PC-3 (cell line): ENCODE measurements around the gene ITGA1. TPM values are rescaled to one million over a fixed set of nuclear protein-coding genes. Genes with fewer than 3 reads are reported as not detected.

Experiments
- ATAC-seq: fragments of 200-7000 bp; cut with Tn5 transposase; 2 replicates; pipeline ENCODE4 v1.9.1; 2020; ENCODE audit warnings: mild to moderate bottlenecking, moderate library complexity
- BruUV-seq: library from RNA; stranded (reverse); fragments of 400-500 nt; replicated peaks from 2 replicates; lab custom pipeline; 2021; lab: Mats Ljungman, UMichigan
- CTCF ChIA-PET: fragments of 300-600 bp; sonication (Branson Sonifier 250); formaldehyde crosslinking; loops from one replicate; lab custom pipeline; 2022; ENCODE audit warnings: antibody characterized with exemption; lab: Charles Lee
- POLR2A ChIA-PET: fragments of 300-600 bp; sonication (Branson Sonifier 250); formaldehyde crosslinking; loops from one replicate; lab custom pipeline; 2022; ENCODE audit warnings: antibody characterized with exemption; ENCODE audit not compliant: unreplicated experiment; lab: Charles Lee
- DNase-seq: peaks from one replicate; pipeline ENCODE4 v3.0.0-alpha.2; 2015
- H2AFZ ChIP-seq: fragments of 300-600 bp; sonication (generic); 2 replicates; pipeline ENCODE4 v1.6.0; 2016; ENCODE audit warnings: antibody characterized with exemption, low read length
- H3F3A ChIP-seq: fragments of 300-600 bp; sonication (generic); one replicate; pipeline ENCODE4 v1.6.0; 2017; ENCODE audit warnings: antibody characterized with exemption, low read length, control low read depth, mild to moderate bottlenecking; ENCODE audit not compliant: unreplicated experiment
- H3K27ac ChIP-seq: fragments of 300-600 bp; sonication (generic); 2 replicates; pipeline ENCODE4 v1.5.1; 2016; ENCODE audit warnings: mild to moderate bottlenecking, low read length
- H3K27me3 ChIP-seq: fragments of 300-600 bp; sonication (generic); 2 replicates; pipeline ENCODE4 v1.6.1; 2016; ENCODE audit warnings: low read length, mixed read lengths
- H3K36me3 ChIP-seq: fragments of 300-600 bp; sonication (generic); 2 replicates; pipeline ENCODE4 v1.6.1; 2016; ENCODE audit warnings: low read depth, mixed run types, low read length, mixed read lengths
- H3K4me1 ChIP-seq: fragments of 300-600 bp; sonication (generic); 2 replicates; pipeline ENCODE4 v1.5.1; 2016; ENCODE audit warnings: low read length; ENCODE audit not compliant: insufficient read depth
- H3K4me2 ChIP-seq: fragments of 300-600 bp; sonication (generic); 2 replicates; pipeline ENCODE4 v1.6.0; 2016; ENCODE audit warnings: low read length
- H3K4me3 ChIP-seq: fragments of 300-600 bp; sonication (generic); 2 replicates; pipeline ENCODE4 v1.5.1; 2016; ENCODE audit warnings: mild to moderate bottlenecking, low read length, mixed read lengths
- H3K79me2 ChIP-seq: fragments of 300-600 bp; sonication (generic); 2 replicates; pipeline ENCODE4 v1.6.1; 2017; ENCODE audit warnings: low read length, mixed read lengths
- H3K9ac ChIP-seq: fragments of 300-600 bp; sonication (generic); 2 replicates; pipeline ENCODE4 v1.6.0; 2016; ENCODE audit warnings: mild to moderate bottlenecking, low read length
- H3K9me2 ChIP-seq: fragments of 300-600 bp; sonication (generic); replicated peaks from 2 replicates; pipeline ENCODE4 v1.6.1; 2016; ENCODE audit warnings: mixed run types, low read length, mixed read lengths
- H3K9me3 ChIP-seq: fragments of 300-600 bp; sonication (generic); 2 replicates; pipeline ENCODE4 v1.6.1; 2016; ENCODE audit warnings: low read length, mixed read lengths
- H4K20me1 ChIP-seq: fragments of 300-600 bp; sonication (generic); 2 replicates; pipeline ENCODE4 v1.6.1; 2016; ENCODE audit warnings: low read length, mixed read lengths
- CTCF ChIP-seq: fragments of 300-600 bp; sonication (generic); conservative IDR thresholded peaks from 2 replicates; pipeline ENCODE4 v1.5.1; 2017; ENCODE audit warnings: antibody characterized with exemption, low read depth, mild to moderate bottlenecking, low read length
- EZH2 ChIP-seq: fragments of 300-600 bp; sonication (generic); IDR thresholded peaks from one replicate; pipeline ENCODE4 v1.6.1; 2017; ENCODE audit warnings: antibody characterized with exemption, mild to moderate bottlenecking, low read length; ENCODE audit not compliant: unreplicated experiment
- EZH2phosphoT487 ChIP-seq: fragments of 300-600 bp; sonication (generic); IDR thresholded peaks from 2 replicates; pipeline ENCODE4 v1.6.1; 2018; ENCODE audit warnings: mild to moderate bottlenecking, antibody characterized with exemption, low read length, borderline replicate concordance
- intact Hi-C: fragments of 100-400 bp; cut with micrococcal nuclease; formaldehyde crosslinking; loops from 2 replicates; pipeline ENCODE4 v1.9.0; 2023
- total RNA-seq: library from RNA; depleted of rRNA; stranded (reverse); fragments of >200 nt; gene quantifications from 2 replicates; pipeline ENCODE4 v1.2.3, GENCODE V29; 2014

The ITGA1 gene
- total RNA-seq, 1 experiment from 2014 or later: 4.7 TPM

DNA sequence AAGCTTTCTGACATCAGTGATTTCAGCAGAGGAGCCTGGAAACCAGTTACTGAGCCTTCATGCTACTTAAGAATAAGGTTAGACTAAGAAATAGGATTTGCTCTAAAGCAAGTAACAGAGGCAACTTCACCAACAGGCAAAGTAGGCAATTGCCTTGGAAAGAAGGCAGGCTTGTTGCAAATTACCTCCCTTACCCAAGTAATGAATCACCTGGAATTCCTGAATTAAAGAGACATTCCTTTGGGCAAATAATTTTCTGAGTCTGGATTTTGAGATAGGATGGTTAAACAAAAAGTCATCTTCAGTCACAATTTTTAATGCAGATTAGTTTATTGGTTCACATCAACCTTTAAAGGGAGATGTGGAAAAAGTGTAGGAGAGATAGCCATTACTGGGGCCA lies 92.8 kb downstream of the ITGA1 start:
- H3K9me2 ChIP-seq: no peaks in the 10 kb centered on the region
- H3K9me3 ChIP-seq: no peaks in the 10 kb centered on the region
- no TSS peak for BruUV-seq
- no peak overlapping the region for H3K4me2 ChIP-seq
- DNase-seq: peak; percentile 18
- CTCF ChIA-PET: no interaction called here
- H4K20me1 ChIP-seq: no peaks in the 10 kb centered on the region
- no peaks in the 10 kb centered on the region for H3K4me1 ChIP-seq
- no peak overlapping the region for H3K4me3 ChIP-seq
- H2AFZ ChIP-seq: no peak overlapping the region
- no peaks in the 10 kb centered on the region for H3K79me2 ChIP-seq
- H3K9ac ChIP-seq: no peak overlapping the region
- H3F3A ChIP-seq: no peaks in the 10 kb centered on the region
- no peak for ATAC-seq
- H3K36me3 ChIP-seq: no peaks in the 10 kb centered on the region
- POLR2A ChIA-PET: no interaction called here
- no peak overlapping the region for H3K27ac ChIP-seq
- H3K27me3 ChIP-seq: no peaks in the 10 kb centered on the region; the same call in 1 of the 2 replicates
- TF ChIP-seq CTCF (no peak), EZH2phosphoT487 (no peak), EZH2 (no peak)
- intact Hi-C loops: no loop called here

DNA sequence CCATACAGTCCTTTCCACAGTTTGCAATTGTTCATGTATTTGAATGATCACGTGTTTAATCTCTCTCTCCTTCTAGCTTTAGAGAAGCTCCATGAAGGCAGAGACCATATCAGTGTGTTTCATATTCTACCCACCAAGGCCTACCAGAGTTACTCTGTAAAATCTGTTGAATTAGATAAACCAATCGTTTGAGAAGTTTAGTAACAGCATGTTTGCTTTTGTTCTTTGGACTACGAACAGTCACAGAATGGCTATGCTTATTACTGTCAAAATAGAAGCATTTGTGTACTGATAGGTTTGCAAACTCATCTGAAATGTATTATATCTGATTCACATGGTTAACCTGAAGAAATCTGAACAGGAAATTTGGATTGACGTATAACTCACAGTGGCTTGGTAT lies 93.8 kb downstream of the ITGA1 start:
- Histone ChIP-seq H3K4me2 (no peak overlapping the region), H3K27ac (no peak overlapping the region), H3K4me3 (no peak overlapping the region), H3K36me3 (no peaks in the 10 kb centered on the region), H2AFZ (no peak overlapping the region), H3K9me2 (no peaks in the 10 kb centered on the region), H3K9me3 (no peaks in the 10 kb centered on the region), H4K20me1 (no peaks in the 10 kb centered on the region), H3K9ac (no peak overlapping the region), H3K27me3 (no peaks in the 10 kb centered on the region), H3K79me2 (no peaks in the 10 kb centered on the region), H3K4me1 (no peaks in the 10 kb centered on the region), H3F3A (no peaks in the 10 kb centered on the region)
- CTCF ChIA-PET: no interaction called here
- POLR2A ChIA-PET: no interaction called here
- DNase-seq (no peak), ATAC-seq (no peak)
- TF ChIP-seq EZH2phosphoT487: no peak
- TF ChIP-seq CTCF: no peak
- TF ChIP-seq EZH2: no peak
- BruUV-seq: no TSS peak
- intact Hi-C loops: no loop called here

GRCh38 chr5:52883110-52883509 lies 95.4 kb downstream of the ITGA1 start:
- intact Hi-C loops: no loop called here
- Histone ChIP-seq H3K4me2 (no peak overlapping the region), H3K9me2 (no peaks in the 10 kb centered on the region), H4K20me1 (no peaks in the 10 kb centered on the region), H3K27ac (no peak overlapping the region), H3K9ac (no peak overlapping the region), H3K27me3 (no peaks in the 10 kb centered on the region), H3K4me3 (no peak overlapping the region), H3K4me1 (no peaks in the 10 kb centered on the region), H3K9me3 (no peaks in the 10 kb centered on the region), H2AFZ (no peak overlapping the region), H3F3A (no peaks in the 10 kb centered on the region), H3K36me3 (no peaks in the 10 kb centered on the region), H3K79me2 (no peaks in the 10 kb centered on the region)
- DNase-seq: no peak
- no peak for ATAC-seq
- TF ChIP-seq CTCF: no peak
- no peak for TF ChIP-seq EZH2phosphoT487
- no peak for TF ChIP-seq EZH2
- ChIA-PET CTCF (no interaction called here), POLR2A (no interaction called here)
- no TSS peak for BruUV-seq
